ENCODE results near the gene ARHGAP31.

Gene ARHGAP31

GRCh38 chr3:119433613-119434325, 139.6 kb downstream of the ARHGAP31 start:
- H3K79me2 ChIP-seq (ENCODE audit: insufficient read depth, low read length), result no peaks in the 10 kb centered on the region
- no peaks in the 10 kb centered on the region for H3K9me2 ChIP-seq (replicated peaks; ENCODE audit: insufficient read depth, low read length)
- H3K27me3 ChIP-seq (ENCODE audit: low read length), result no peaks in the 10 kb centered on the region
- H3K27ac ChIP-seq (ENCODE audit: low read depth, low read length), result no peak overlapping the region
- no peaks in the 10 kb centered on the region for H4K20me1 ChIP-seq (ENCODE audit: low read depth, low read length)
- H2AFZ ChIP-seq (ENCODE audit: low read depth, low read length, severe bottlenecking), result no peak overlapping the region
- no peak overlapping the region for H3K4me3 ChIP-seq (ENCODE audit: insufficient read depth, low read length, poor library complexity, severe bottlenecking)
- peaks cover 3% of the 10 kb centered on the region; the same call in 1 of the 2 replicates for H3K9me3 ChIP-seq (ENCODE audit: insufficient read depth, low read length)
- no peak for TF ChIP-seq CTCF (IDR thresholded peaks at IDR 0.05; ENCODE audit: insufficient read depth, low read length, poor library complexity, severe bottlenecking)
- TF ChIP-seq EZH2phosphoT487 (conservative IDR thresholded peaks at IDR 0.05; ENCODE audit: low read length), result no peak
- H3K36me3 ChIP-seq (ENCODE audit: low read length), result peaks cover 57% of the 10 kb centered on the region
- no peak overlapping the region for H3K9ac ChIP-seq (ENCODE audit: low read length)
- H3F3A ChIP-seq (ENCODE audit: insufficient read depth), result no peaks in the 10 kb centered on the region
- H3K4me2 ChIP-seq (ENCODE audit: low read depth, low read length, poor library complexity, severe bottlenecking), result no peak overlapping the region

GRCh38 chr3:119434703-119435102, 140.5 kb downstream of the ARHGAP31 start:
- H3K79me2 ChIP-seq (ENCODE audit: insufficient read depth, low read length), result no peaks in the 10 kb centered on the region
- no peak overlapping the region for H3K9ac ChIP-seq (ENCODE audit: low read length)
- H3K9me2 ChIP-seq (replicated peaks; ENCODE audit: insufficient read depth, low read length), result no peaks in the 10 kb centered on the region
- no peak overlapping the region for H3K27ac ChIP-seq (ENCODE audit: low read depth, low read length)
- H3K36me3 ChIP-seq (ENCODE audit: low read length), result peaks cover 48% of the 10 kb centered on the region
- no peak for TF ChIP-seq CTCF (IDR thresholded peaks at IDR 0.05; ENCODE audit: insufficient read depth, low read length, poor library complexity, severe bottlenecking)
- TF ChIP-seq EZH2phosphoT487 (conservative IDR thresholded peaks at IDR 0.05; ENCODE audit: low read length), result no peak
- no peak overlapping the region for H2AFZ ChIP-seq (ENCODE audit: low read depth, low read length, severe bottlenecking)
- no peaks in the 10 kb centered on the region for H4K20me1 ChIP-seq (ENCODE audit: low read depth, low read length)
- no peaks in the 10 kb centered on the region; the same call in 1 of the 2 replicates for H3K9me3 ChIP-seq (ENCODE audit: insufficient read depth, low read length)
- no peak overlapping the region for H3K4me3 ChIP-seq (ENCODE audit: insufficient read depth, low read length, poor library complexity, severe bottlenecking)
- no peaks in the 10 kb centered on the region for H3F3A ChIP-seq (ENCODE audit: insufficient read depth)
- H3K27me3 ChIP-seq (ENCODE audit: low read length), result no peaks in the 10 kb centered on the region
- no peak overlapping the region for H3K4me2 ChIP-seq (ENCODE audit: low read depth, low read length, poor library complexity, severe bottlenecking)

- no peaks in the 10 kb centered on the region for H3K27me3 ChIP-seq (ENCODE audit: low read length)
- H3K9me3 ChIP-seq (ENCODE audit: insufficient read depth, low read length), result no peaks in the 10 kb centered on the region
- H2AFZ ChIP-seq (ENCODE audit: low read depth, low read length, severe bottlenecking), result no peak overlapping the region
- no peak overlapping the region for H3K4me3 ChIP-seq (ENCODE audit: insufficient read depth, low read length, poor library complexity, severe bottlenecking)
- H3K4me2 ChIP-seq (ENCODE audit: low read depth, low read length, poor library complexity, severe bottlenecking), result no peak overlapping the region
- TF ChIP-seq CTCF (IDR thresholded peaks at IDR 0.05; ENCODE audit: insufficient read depth, low read length, poor library complexity, severe bottlenecking), result no peak
- no peak for TF ChIP-seq EZH2phosphoT487 (conservative IDR thresholded peaks at IDR 0.05; ENCODE audit: low read length)
- H4K20me1 ChIP-seq (ENCODE audit: low read depth, low read length), result no peaks in the 10 kb centered on the region
- H3K79me2 ChIP-seq (ENCODE audit: insufficient read depth, low read length), result no peaks in the 10 kb centered on the region
- peaks cover 32% of the 10 kb centered on the region for H3K36me3 ChIP-seq (ENCODE audit: low read length)
- no peaks in the 10 kb centered on the region for H3F3A ChIP-seq (ENCODE audit: insufficient read depth)
- no peak overlapping the region for H3K9ac ChIP-seq (ENCODE audit: low read length)
- no peak overlapping the region for H3K27ac ChIP-seq (ENCODE audit: low read depth, low read length)
- H3K9me2 ChIP-seq (replicated peaks; ENCODE audit: insufficient read depth, low read length), result no peaks in the 10 kb centered on the region
These were observed 142.8 kb downstream of the ARHGAP31 start for GRCh38 chr3:119436977-119437376.

Data from SU-DHL-6 (cell line).